ENCODE measurements around the gene CDR2L.
"Not testable (repeated sequence)": the region's sequence is repeated elsewhere in the genome, so short reads cannot be mapped to it uniquely, and the experiment has no call there.

CDR2L gene

DNA sequence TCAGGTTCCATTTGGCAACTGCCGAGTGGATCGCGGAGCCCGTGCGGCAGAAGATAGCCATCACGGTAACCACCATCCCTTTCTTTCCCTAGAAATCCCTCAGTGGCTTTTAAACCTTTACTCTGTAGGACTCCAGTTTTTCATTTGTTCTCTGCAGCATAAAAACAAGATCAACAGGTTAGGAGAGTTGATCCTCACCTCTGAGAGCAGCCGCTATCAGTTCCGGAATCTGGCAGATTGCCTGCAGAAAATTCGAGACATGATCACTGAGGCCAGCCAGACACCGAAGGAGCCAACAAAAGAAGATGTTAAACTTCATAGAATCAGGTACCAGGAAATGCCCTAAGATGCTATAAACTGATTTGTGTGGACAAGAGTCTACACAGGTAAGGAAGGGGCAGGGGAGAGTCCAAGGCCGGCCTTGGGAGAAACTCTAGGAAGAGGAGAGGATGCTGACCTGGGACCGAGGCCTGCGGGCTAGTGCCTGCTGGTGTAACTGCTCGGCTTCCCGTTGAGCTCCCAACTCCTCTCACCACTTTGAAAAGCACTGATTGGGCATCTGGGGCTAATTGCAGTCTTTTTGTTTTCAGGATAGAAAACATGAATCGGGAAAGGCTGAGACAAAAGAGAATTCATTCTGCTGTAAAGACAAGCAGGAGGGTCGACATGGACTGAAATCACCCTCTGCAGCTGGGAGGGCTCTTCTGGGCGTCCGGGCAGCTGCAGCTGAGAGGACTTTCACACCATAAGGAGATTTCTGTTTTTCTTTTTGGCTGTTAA, 33.1 kb downstream of the CDR2L start:
- Mint-ChIP-seq H3K4me3 (no peak overlapping the region), H3K36me3 (peaks cover 29% of the 10 kb centered on the region), H3K9me3 (no peaks in the 10 kb centered on the region), H3K4me1 (peaks cover 6% of the 10 kb centered on the region), H3K27me3 (no peaks in the 10 kb centered on the region), H3K27ac (no peak overlapping the region)
- DNase-seq (ENCODE audit: low spot score in 2 of 2) = no peak
- ATAC-seq (ENCODE audit: low read depth) = no peak

DNA sequence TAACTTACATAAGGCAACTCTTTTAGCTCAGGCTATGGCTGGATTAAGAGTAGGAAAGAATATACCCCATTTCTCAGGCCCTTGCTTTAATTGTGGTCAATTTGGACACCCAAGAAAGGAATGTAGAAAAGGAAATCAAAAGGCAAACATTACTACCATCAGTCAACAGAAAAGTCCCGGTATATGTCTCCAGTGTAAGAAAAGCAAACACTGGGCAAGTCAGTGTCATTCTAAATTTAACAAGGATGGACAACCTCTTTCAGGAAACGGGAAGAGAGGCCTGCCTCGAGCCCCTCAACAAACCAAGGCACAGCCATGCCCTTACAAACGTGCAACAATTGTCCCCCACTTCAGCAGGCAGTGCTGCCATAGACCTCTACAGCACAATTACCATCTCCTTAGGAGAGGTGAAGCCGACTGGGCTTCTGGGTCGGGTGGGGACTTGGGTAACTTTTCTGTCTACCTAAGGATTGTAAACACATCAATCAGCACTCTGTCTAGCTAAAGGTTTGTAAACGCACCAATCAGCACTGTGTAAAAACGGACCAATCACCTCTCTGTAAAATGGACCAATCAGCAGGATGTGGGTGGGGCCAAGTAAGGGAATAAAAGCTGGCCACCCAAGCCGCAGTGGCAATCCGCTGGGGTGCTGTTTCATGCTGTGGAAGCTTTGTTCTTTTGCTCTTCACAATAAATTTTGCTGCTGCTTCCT, 37.4 kb downstream of the CDR2L start:
- no peak for DNase-seq (ENCODE audit: low spot score in 2 of 2)
- Mint-ChIP-seq H3K4me1 (peaks cover 3% of the 10 kb centered on the region), H3K36me3 (peaks cover 23% of the 10 kb centered on the region), H3K27me3 (no peaks in the 10 kb centered on the region), H3K27ac (no peak overlapping the region), H3K9me3 (peaks cover 2% of the 10 kb centered on the region), H3K4me3 (no peak overlapping the region)
- no peak for ATAC-seq (ENCODE audit: low read depth)

DNA sequence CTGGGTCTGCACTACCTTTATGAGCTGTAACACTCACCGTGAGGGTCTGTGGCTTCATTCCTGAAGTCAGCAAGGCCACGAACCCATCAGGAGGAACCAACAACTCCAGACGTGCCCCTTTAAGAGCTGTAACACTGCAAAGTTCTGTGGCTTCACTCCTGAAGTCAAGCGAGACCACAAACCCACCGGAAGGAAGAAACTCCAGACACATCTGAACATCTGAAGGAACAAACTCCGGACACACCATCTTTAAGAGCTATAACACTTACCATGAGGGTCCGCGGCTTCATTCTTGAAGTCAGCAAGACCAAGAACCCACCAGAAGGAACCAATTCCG, 37.9 kb downstream of the CDR2L start:
- H3K4me3 Mint-ChIP-seq; H3K4me1 Mint-ChIP-seq; H3K9me3 Mint-ChIP-seq; DNase-seq (ENCODE audit: low spot score in 2 of 2); H3K27me3 Mint-ChIP-seq; ATAC-seq (ENCODE audit: low read depth); H3K27ac Mint-ChIP-seq: not testable (repeated sequence)
- H3K36me3 Mint-ChIP-seq = peaks cover 22% of the 10 kb centered on the region

DNA sequence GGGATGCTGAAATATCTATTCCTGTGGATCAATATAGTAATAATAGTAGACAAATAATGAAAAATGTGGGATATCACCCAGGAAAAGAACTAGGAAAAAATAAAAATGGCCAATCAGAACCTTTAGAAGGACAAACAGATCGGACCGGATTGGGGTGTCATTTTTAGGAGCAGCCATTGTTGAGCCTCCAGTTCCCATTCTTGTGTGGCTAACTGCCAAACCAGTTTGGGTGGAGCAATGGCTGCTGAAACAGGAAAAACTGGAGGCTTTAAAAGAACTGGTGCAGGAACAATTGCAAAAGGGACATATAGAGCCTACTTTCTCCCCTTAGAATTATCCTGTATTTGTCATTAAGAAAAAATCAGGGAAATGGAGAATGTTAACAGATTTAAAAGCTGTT, 39.2 kb downstream of the CDR2L start:
- not testable (repeated sequence) for H3K9me3 Mint-ChIP-seq; ATAC-seq (ENCODE audit: low read depth)
- H3K36me3 Mint-ChIP-seq = peaks cover 14% of the 10 kb centered on the region

DNA sequence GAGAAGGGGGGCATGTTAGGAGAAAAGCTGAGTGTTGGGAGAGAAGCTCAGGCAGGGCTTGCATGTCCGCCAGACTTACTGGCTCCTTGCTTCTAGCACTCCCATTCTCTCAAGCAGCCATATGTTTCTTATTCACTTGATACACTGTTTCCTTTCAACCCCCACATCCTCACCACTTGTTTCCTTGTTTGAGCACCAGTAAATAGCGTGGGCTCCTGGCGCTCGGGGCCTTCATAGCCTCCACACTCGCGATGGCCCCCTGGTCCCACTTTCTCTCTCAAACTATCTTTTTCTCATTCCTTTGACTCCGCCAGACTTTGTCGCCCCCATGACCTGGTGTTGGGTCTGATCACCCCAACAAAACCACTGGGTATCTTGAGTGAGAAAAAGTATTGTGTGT, 42.7 kb downstream of the CDR2L start:
- H3K4me1 Mint-ChIP-seq = peaks cover 28% of the 10 kb centered on the region
- peaks cover 4% of the 10 kb centered on the region for H3K9me3 Mint-ChIP-seq
- H3K27me3 Mint-ChIP-seq = no peaks in the 10 kb centered on the region
- H3K4me3 Mint-ChIP-seq = no peak overlapping the region
- no peak overlapping the region for H3K27ac Mint-ChIP-seq
- no peak for DNase-seq (ENCODE audit: low spot score in 2 of 2)
- peaks cover 2% of the 10 kb centered on the region for H3K36me3 Mint-ChIP-seq
- ATAC-seq (ENCODE audit: low read depth) = no peak

More for the DNA sequence above, 39.2 kb downstream of the CDR2L start:
- not testable (repeated sequence) for H3K27me3 Mint-ChIP-seq; DNase-seq (ENCODE audit: low spot score in 2 of 2); H3K27ac Mint-ChIP-seq; H3K4me1 Mint-ChIP-seq; H3K4me3 Mint-ChIP-seq

DNA sequence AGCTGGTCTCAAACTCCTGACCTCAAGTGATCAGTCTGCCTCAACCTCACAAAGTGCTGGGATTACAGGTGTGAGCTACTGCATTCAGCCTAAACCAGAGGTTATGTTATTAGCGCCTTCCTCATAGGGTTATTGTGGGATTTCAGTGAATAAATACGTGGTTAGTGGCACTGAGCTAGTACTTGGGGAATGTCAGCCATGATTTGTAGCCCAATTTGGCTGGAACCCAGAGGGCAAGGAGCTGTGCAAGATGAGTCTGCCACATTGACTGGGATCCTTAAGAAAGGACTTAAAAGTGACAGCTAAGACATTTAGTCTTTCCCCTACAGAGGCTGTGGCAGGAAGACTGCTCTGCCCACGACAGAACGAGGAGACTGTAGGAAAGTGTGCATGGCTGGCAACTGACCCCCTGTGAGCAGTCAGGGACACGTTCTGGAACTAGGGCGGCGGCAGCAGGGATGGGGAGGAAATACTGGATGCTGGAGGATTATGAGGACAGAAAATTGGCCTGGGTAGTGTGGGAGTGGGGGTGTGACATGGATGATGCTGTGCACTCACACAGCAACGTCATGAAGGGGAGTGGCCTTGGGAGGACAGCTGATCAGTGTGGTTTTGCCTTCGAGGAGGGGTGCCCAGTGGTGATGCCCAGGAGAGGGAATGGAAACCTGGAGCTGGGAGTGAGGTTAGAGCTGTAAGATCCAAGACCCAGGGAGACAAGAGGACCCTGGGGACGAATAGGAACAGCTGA, 44.7 kb downstream of the CDR2L start:
- Mint-ChIP-seq H3K27me3 (no peaks in the 10 kb centered on the region), H3K4me1 (peaks cover 26% of the 10 kb centered on the region), H3K4me3 (peak overlapping the region; percentile 94), H3K27ac (peak overlapping the region; percentile 58), H3K36me3 (no peaks in the 10 kb centered on the region), H3K9me3 (peaks cover 3% of the 10 kb centered on the region)
- peak; percentile 29 to 61 for DNase-seq (ENCODE audit: low spot score in 2 of 2)
- ATAC-seq (ENCODE audit: low read depth) = peak; percentile 50

DNA sequence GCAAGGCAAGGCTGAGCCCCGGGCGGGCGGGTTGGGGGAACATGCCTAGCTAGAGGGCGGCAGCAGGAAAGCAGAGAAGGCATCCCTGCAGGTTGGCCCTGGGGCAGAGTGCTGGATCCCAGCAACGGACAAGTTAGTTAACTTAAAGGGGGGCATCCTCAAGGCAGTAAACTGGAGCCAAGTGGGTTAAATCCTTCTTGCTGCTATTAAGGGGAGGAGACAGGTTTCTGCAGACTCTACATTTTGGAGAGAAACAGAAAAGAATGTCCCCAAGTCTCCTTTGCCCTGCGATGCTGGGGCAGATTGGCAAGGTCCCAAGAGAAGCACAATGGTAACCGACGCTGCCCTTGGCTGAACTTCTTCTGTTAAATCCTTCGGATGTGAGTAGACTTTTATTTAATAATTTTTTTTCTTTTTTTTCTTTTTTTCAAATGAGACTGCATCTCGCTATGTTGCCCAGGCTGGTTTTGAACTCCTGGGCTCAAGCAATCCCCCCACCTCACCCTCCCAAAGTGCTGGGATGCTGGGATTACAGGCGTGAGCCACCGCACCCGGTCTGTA, 45.4 kb downstream of the CDR2L start:
- peaks cover 26% of the 10 kb centered on the region for H3K4me1 Mint-ChIP-seq

DNA sequence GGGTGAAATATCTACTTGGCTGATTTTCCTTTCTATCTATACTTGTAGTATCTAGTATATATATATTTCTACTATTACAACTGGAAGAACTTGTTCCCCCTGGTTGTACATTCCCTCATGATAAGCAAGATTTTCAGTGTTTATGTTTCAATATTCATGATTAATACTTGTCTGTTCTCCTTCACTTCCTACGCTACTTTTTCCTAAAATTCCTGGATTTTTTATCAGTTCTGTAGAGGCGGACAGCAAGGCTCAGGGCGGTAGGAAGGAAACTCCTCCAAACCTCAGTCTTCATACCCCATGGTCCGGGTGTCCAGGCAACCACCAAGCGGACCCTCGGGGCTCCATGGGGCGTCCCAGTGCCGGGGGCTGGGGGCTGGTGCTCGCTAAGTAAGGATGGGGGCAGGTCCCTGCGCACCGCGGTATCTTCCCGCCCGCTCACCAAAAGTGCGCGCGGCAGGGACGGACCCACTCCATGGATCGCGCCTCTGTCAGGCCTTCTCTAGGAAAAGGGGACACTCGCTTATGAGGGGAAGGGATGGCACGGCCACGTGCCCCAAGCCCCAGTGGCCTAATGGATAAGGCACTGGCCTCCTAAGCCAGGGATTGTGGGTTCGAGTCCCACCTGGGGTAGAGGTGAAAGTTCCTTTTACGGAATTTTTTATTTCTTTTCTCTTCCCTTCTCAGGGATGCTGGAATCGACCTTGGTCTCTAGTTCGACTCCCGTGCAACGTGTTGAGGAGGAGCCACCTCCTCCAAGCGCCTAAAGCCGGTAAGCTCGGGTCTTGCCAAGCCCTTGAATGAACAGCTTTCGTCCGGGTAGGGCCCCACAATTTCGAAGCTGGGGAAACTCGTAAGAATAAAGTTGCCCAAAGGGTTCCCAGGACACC, 46.2 kb downstream of the CDR2L start:
- H3K27ac Mint-ChIP-seq = peak overlapping the region; percentile 97
- peak overlapping the region; percentile 94 for H3K4me3 Mint-ChIP-seq
- H3K9me3 Mint-ChIP-seq = peaks cover 3% of the 10 kb centered on the region
- no peaks in the 10 kb centered on the region for H3K36me3 Mint-ChIP-seq
- H3K27me3 Mint-ChIP-seq = no peaks in the 10 kb centered on the region
- DNase-seq (ENCODE audit: low spot score in 2 of 2) (peak; percentile 71 to 89), ATAC-seq (ENCODE audit: low read depth) (peak; percentile 40)
- H3K4me1 Mint-ChIP-seq = peaks cover 26% of the 10 kb centered on the region

More for the DNA sequence above, 45.4 kb downstream of the CDR2L start:
- Mint-ChIP-seq H3K27ac (peak overlapping the region; percentile 58), H3K36me3 (no peaks in the 10 kb centered on the region), H3K9me3 (peaks cover 3% of the 10 kb centered on the region), H3K4me3 (peak overlapping the region; percentile 94), H3K27me3 (no peaks in the 10 kb centered on the region)
- ATAC-seq (ENCODE audit: low read depth) (peak; percentile 5), DNase-seq (ENCODE audit: low spot score in 2 of 2) (no peak)

DNA sequence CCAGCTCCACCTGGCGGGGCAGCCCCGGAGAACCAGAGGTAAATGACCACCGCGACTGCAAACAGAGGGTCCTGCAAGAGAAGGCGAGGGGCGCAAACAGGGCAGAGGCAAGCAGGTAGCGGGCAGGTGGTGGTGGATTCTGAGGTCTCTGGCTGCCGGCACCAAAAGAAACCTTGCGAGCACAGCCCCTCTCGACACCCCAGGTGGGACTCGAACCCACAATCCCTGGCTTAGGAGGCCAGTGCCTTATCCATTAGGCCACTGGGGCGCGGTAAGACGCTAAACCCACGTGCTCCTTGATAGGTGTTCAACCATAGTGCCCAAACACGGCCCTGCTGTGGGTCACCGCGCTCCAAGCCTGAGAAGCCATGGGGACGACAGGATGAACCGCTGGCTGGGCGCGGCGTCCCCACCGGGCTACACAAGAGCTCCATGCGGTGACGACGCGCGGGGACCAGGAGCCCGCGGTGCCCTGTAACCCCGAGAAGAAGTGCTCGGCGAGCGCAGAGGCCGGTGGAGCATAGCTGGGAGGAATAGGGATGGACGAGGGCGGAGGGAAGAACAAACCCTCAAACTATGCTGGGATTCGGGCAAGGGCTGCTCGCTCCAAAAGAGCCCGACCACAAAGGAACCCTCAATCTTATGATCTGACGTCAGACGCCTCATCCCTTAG, 46.9 kb downstream of the CDR2L start:
- peaks cover 3% of the 10 kb centered on the region for H3K9me3 Mint-ChIP-seq
- ATAC-seq (ENCODE audit: low read depth) (peak; percentile 65), DNase-seq (ENCODE audit: low spot score in 2 of 2) (peak; percentile 54 to 79)
- H3K36me3 Mint-ChIP-seq = peaks cover 3% of the 10 kb centered on the region
- H3K4me1 Mint-ChIP-seq = peaks cover 26% of the 10 kb centered on the region
- peak overlapping the region; percentile 97 for H3K27ac Mint-ChIP-seq
- no peaks in the 10 kb centered on the region for H3K27me3 Mint-ChIP-seq
- peak overlapping the region; percentile 94 for H3K4me3 Mint-ChIP-seq

DNA sequence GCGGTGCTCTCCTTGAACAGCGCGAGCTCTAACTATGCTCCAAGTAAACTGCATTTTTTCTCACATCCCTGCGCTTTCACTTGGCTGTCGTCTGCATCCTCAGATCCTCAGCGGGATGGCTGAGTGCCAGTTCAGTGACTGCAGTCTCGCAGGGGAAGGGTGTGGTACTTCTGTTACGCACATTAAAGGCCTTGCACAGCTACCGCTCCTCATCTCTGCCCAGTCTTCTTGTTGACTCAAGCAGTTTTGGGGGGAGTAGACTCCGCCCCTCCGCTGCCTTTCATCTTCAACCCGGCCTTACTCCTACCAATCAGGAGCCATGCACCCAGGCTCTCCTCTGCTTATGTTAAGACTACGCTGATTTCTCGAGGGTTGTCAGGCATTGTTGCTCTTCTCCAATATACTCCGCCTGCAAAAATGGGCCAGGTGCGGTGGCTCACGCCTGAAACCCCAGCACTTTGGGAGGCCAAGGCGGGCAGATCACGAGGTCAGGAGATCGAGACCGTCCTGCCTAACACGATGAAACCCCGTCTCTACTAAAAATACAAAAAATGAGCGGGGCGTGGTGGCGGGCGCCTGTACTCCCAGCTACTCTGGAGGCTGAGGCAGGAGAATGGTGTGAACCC, 49.3 kb downstream of the CDR2L start:
- H3K36me3 Mint-ChIP-seq = peaks cover 15% of the 10 kb centered on the region
- H3K27me3 Mint-ChIP-seq = no peaks in the 10 kb centered on the region
- H3K4me3 Mint-ChIP-seq = no peak overlapping the region
- DNase-seq (ENCODE audit: low spot score in 2 of 2) (no peak), ATAC-seq (ENCODE audit: low read depth) (no peak)
- H3K9me3 Mint-ChIP-seq = no peaks in the 10 kb centered on the region
- peaks cover 26% of the 10 kb centered on the region for H3K4me1 Mint-ChIP-seq
- H3K27ac Mint-ChIP-seq = no peak overlapping the region

DNA sequence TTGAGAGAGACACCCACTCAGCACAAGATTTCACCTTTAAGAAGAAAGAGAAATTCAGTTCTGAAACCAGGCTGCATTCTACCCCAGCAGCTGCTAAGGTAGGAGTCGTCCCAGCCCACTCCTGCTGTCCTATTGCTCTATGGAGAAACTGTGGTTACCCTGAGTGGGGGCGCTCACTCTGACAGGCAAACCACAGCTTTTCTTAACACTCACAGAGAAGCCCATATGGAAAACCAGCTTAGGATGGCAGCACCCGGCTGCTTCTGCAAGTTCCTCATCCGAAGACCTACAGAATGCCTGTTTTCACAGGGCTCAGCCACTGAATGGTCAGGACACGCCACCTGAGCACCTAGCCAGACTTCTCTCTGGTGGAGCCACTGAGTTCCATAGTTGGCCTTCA, 51.8 kb downstream of the CDR2L start:
- no peaks in the 10 kb centered on the region for H3K27me3 Mint-ChIP-seq
- H3K4me3 Mint-ChIP-seq = no peak overlapping the region
- no peaks in the 10 kb centered on the region for H3K9me3 Mint-ChIP-seq
- ATAC-seq (ENCODE audit: low read depth) = no peak
- H3K4me1 Mint-ChIP-seq = peaks cover 7% of the 10 kb centered on the region
- no peak for DNase-seq (ENCODE audit: low spot score in 2 of 2)
- no peak overlapping the region for H3K27ac Mint-ChIP-seq
- H3K36me3 Mint-ChIP-seq = peaks cover 18% of the 10 kb centered on the region

DNA sequence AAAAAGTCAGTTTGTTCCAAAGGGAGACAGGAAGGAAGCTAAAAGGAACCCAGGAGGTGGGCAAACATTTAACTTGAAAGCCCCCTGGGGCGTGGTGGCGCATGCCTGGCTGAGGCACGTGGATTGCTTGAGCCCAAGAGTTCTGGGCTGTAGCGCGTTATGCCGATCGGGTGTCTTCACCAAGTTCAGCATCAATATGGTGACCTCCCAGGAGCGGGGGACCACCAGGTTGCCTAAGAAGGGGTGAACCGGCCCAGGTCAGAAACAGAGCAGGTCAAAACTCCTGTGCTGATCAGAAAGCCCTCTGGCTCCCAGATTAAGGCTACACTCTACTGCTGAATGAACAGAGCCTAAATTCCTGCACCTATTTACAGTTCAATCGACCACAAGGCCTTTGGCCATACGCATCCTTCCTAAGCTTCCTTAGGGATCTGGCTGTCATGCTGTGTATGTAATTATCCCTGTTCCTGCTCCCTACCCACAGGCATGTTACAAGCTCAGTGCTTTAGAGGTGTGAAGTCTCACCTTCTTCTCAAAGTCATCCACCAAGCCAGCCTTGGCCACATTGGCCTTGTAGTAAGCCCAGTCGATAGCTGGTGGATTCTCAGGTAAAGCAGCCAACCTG, 54.3 kb downstream of the CDR2L start:
- Mint-ChIP-seq H3K27ac (no peak overlapping the region), H3K27me3 (no peaks in the 10 kb centered on the region), H3K9me3 (no peaks in the 10 kb centered on the region), H3K4me3 (no peak overlapping the region), H3K4me1 (peaks cover 10% of the 10 kb centered on the region), H3K36me3 (peaks cover 18% of the 10 kb centered on the region)
- DNase-seq (ENCODE audit: low spot score in 2 of 2) (no peak), ATAC-seq (ENCODE audit: low read depth) (no peak)

All from memory B cell (primary cell).